22Rv1 (cell line): ENCODE results near the gene GALT.
A peak's percentile ranks its signal among the peaks of the same experiment; 100 is the strongest.

Experiments
- H3K27ac ChIP-seq: fragments of 450-650 bp; 2 replicates; pipeline ENCODE4 v1.5.1; 2017
- CTCF ChIP-seq: fragments of 450-650 bp; IDR thresholded peaks from 2 replicates; pipeline ENCODE4 v1.5.1; 2017; ENCODE audit warnings: mild to moderate bottlenecking
- ZFX ChIP-seq: fragments of 450-650 bp; IDR thresholded peaks from 2 replicates; pipeline ENCODE4 v1.6.1; 2017; ENCODE audit warnings: antibody characterized with exemption, borderline replicate concordance

GALT gene

GRCh38 chr9:34628656-34629490 is 17.6 kb upstream of the GALT start, which contains the start of gene ARID3C:
TSS of gene ARID3C (minus strand) at chr9:34629066. CDS start at chr9:34628014, 1,052 bp downstream.
- H3K27ac ChIP-seq, result no peak within 1 kb of the TSS
- TF ChIP-seq CTCF, result peak; percentile 43
- no peak for TF ChIP-seq ZFX

DNA sequence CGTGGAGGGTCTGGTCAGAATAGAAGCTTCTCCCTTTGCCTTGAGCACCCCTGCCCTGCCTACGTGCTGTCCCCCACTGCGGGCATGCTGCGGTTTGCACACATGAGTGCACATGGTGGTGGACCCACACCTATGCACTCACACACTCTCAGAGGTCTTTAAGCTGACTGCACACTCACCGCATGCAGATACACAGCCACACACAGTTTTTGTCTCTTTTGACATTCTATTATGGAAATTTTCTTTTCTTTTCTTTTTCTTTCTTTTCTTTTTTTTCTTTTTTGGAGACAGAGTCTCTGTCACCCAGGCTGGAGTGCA is 17.0 kb upstream of the GALT start:
- TF ChIP-seq CTCF (no peak), ZFX (no peak)

GRCh38 chr9:34630402-34631154 is 15.9 kb upstream of the GALT start:
- peak overlapping the region; percentile 44 for H3K27ac ChIP-seq
- TF ChIP-seq CTCF, result no peak
- TF ChIP-seq ZFX, result no peak

More for the DNA sequence above, 17.0 kb upstream of the GALT start:
- H3K27ac ChIP-seq, result no peak overlapping the region

DNA sequence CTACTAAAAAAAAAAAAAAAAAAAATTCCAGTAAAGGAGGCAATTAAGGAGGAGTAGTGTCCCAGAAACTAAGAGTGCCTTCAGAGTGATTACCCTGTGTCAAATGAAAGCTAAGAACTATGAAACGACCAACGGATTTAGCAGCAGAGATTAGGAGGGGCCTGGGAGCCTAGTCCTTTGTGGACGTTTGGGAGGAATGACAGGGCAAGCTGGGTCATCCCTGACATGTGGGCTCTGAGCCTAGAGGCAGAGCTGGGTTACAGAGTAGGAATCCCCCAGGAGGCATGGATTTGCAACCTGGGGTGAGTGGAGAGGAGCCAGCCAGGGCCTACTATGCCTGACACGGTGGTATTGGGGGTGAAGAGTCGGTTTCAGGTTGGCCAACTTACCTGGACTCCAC is 13.3 kb upstream of the GALT start:
- no peak overlapping the region; the same call in 1 of the 2 replicates for H3K27ac ChIP-seq
- TF ChIP-seq ZFX (no peak), CTCF (no peak)

DNA sequence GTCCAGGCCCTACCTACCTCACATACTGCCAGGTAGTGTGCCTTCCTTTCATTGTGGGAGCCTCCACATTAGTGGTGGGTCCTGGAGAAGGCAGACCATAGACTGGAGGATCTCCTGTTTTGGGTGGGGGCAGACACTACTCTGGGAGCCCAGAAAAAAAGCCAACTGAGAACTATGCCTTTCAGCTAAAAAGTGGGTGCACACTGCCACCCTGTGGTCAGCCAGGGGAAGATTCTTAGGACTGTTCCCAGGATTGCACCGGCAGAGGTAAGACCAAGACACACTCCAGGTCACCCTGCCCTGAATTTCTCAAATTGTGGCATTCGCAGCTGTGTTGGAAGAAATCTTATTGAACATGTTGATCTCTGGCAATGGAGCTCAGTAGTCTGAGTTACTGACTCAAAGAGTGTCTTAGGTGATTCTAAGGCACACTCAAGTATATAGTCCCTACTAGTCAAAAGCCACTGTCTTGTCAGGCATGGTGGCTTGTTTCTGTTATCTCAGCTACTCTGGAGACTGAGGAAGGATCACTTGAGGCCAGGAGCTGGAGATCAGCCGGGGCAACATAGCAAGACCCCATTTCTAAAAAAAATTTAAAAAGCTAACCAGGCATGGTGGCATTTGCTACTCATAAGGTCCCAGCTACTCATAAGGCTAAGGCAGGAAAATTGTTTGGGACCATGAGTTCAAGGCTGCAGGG is 12.5 kb upstream of the GALT start:
- no peak for TF ChIP-seq ZFX
- peak; percentile 97 for TF ChIP-seq CTCF

DNA sequence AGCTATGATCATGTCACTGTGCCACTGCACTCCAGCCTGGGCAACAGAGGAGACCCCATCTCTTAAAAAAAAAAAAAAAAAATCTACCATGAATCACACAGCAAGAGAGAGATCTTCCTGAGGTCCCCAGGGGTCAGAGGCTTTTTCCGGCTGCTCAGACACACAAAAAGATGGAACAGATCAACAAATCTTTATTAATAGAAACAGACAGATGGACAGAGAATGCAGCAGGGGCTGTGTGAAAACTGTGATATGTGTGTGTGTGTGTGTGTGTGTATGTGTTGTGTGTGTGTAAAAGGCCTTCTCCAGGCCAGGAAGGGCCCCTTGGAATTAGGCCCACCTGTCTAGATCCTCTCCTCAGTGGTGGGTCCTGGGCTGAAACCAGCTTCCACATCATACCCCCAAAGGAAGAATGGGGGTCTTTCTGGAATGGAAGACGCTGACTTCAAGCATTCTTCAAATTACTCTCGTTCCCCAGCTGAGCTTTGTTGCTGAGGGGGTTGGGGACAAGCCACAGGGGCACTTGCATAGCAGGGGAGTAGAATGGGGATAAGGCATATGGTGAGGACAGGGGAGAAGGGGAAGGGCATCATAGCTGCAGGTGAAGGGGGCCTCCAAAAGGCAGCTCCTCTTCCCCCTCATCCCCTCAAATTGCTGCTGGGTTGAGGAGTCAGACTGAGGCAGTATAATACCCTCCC is 11.8 kb upstream of the GALT start:
- peak overlapping the region; percentile 91 for H3K27ac ChIP-seq
- TF ChIP-seq CTCF (no peak), ZFX (no peak)

More for the DNA sequence above, 12.5 kb upstream of the GALT start:
- peak overlapping the region; percentile 91 for H3K27ac ChIP-seq
